Heart right ventricle (tissue), 16 donors: ENCODE measurements around the gene ADAM12. TPM values are rescaled to one million over a fixed set of nuclear protein-coding genes. Genes with fewer than 3 reads are reported as not detected.

ENCODE experiments used
- ATAC-seq, 8 donors: fragments of 200-7000 bp; cut with Tn5 transposase; one replicate each; pipeline ENCODE4 v1.9.1; 2020; ENCODE audit warnings: mild to moderate bottlenecking in 8 of 8, moderate library complexity in 8 of 8, moderate number of reproducible peaks in 1 of 8
- DNase-seq, 2 donors: peaks; one replicate each; pipeline ENCODE4 v3.0.0-alpha.2; 2020
- H3K27ac ChIP-seq, 10 donors: fragments of 200-600 bp; sonication (generic) in 2 of 10; one replicate each; pipeline versions ENCODE4 v1.5.0 to v1.8.0; 2020 to 2022; ENCODE audit warnings: mild to moderate bottlenecking in 3 of 10
- H3K27me3 ChIP-seq, 7 donors: fragments of 200-600 bp; one replicate each; pipeline ENCODE4 v1.8.0; 2021 to 2022; ENCODE audit warnings: mild to moderate bottlenecking in 2 of 7
- H3K36me3 ChIP-seq, 9 donors: fragments of 200-600 bp; sonication (generic) in 1 of 9; one replicate each; pipeline versions ENCODE4 v1.5.0 to v1.8.0; 2020 to 2022; ENCODE audit warnings: mild to moderate bottlenecking in 2 of 9
- H3K4me1 ChIP-seq, 9 donors: fragments of 200-600 bp; sonication (generic) in 1 of 9; one replicate each; pipeline versions ENCODE4 v1.5.0 to v1.8.0; 2020 to 2022; ENCODE audit warnings: mild to moderate bottlenecking in 4 of 9
- H3K4me3 ChIP-seq, 10 donors: fragments of 200-600 bp; sonication (generic) in 2 of 10; one replicate each; pipeline versions ENCODE4 v1.5.0 to v1.8.0; 2020 to 2022; ENCODE audit warnings: mild to moderate bottlenecking in 7 of 10, moderate library complexity in 2 of 10
- H3K9me3 ChIP-seq, 11 donors: fragments of 200-600 bp in 10 of 11; sonication (generic) in 2 of 11; one replicate each; pipeline versions ENCODE4 v1.5.0 to v1.8.0; 2013 to 2022; ENCODE audit warnings: mild to moderate bottlenecking in 2 of 11, control low read depth in 1 of 11, moderate library complexity in 1 of 11
- WGBS, 2 donors: extraction: QIAGEN DNeasy Blood & Tissue Kit; methylation state at CpG; one replicate each; pipeline ENCODE4 v1.1.7; 2013; ENCODE audit warnings: inconsistent platforms in 1 of 2; 5-methylcytosine and 5-hydroxymethylcytosine counted together
- intact Hi-C, 10 donors: fragments of 100-400 bp; cut with DNase I; formaldehyde crosslinking; loops; one replicate each; pipeline versions ENCODE4 v1.11.1 to v1.14.2; 2022
- polyA plus RNA-seq, 2 donors: library from polyadenylated mRNA; stranded (reverse); fragments of 200-250 nt; gene quantifications; one replicate each; pipeline ENCODE4 v1.2.3, GENCODE V29; 2013
- total RNA-seq, 10 donors: library from RNA; stranded (reverse); fragmentation: NEBNext Ultra II Directional in 3 of 10; extraction: Animal tissue kit (Norgen Biotek cat#: 25700) in 3 of 10; gene quantifications; one replicate each; pipeline versions ENCODE4 v1.2.1 to v1.2.4, GENCODE V29; 2021 to 2023
- TF ChIP-seq, protein P1 (sequence below), 9 donors: fragments of 200-600 bp; sonication (generic) in 2 of 9; IDR thresholded peaks; one replicate each; pipeline versions ENCODE4 v1.5.0 to v1.8.0; 2021 to 2022; ENCODE audit warnings: antibody characterized with exemption in 9 of 9, mild to moderate bottlenecking in 5 of 9, moderate library complexity in 1 of 9
- donor health status: Arrhythmogenic right ventricular cardiomyopathy.
- donor health status: ischemic (EF 13 %, LVEDD 7.1; RV severe dilation, severe dysfunction).
- donor health status: healthy with polysubstance abuse.
- donor health status: DM: no; HTN: yes; CAD: no.
- donor health status: DM: no; HTN: no; CAD: no.
- donor health status: ischemic (EF 25% LVEDD 6.9; RV normal size, moderate dysfunction).
- donor health status: ischemic (EF 25% LVEDD 5.7; RV mildly dilated, moderate dysfunction).
- donor health status: healthy.
- donor health status: DM: yes; HTN: yes; CAD: no.
- donor health status: Ischemic cardiomyopathy.
- donor health status: ischemic (EF 35%, LVEDD 5.7; RV mildly dilated, moderate dysfunction).
- donor health status: nonischemic (EF 11% LVEDD 7.7; RV severe dilation, severe dysfunction).
- donor health status: DM: yes; HTN: yes; CAD: no.
- donor health status: PGD.
- donor health status: ischemic (EF 29% LVEDD 5.4; RV normal size, mild dysfunction).
- donor health status: nonischemic (EF 23%, LVEDD 6.1; RV moderate dilation, normal function).

The ADAM12 gene
- total and polyA plus RNA-seq, 12 donors, result 0.07 to 6.9 (median 0.47) TPM

DNA sequence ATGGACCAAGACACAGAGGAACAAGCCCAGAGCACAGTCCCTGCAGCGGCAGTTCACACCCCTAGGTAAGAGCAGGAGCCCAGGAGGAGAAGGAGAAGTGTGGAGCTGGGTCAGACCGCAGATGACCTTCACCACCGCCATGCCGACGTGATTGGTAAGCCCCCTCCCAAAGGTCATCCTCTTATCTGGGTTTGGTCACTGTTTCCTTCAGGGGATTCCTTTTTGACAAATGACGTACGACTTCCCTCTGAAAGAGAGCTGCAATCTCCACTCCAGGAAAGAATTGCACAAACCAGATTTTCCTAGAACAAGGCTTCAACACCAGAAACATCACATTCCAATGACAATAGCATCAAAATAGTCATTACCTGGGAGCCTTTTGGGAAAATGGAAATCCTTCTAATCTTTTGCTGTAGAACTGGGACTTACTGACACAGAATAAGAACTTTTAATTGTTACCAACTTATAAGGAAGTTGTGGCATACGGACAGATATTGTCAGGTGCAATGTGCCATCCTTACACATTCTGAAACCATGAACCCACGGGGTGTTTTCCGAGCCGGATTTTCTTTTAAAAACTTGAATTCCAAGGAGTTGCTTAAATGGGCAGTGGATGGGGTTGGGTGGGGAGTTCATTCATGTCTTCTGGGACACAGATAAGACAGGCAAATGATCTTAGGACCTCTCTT, 20.8 kb upstream of the ADAM12 start:
- intact Hi-C loops, result no loop called here
- ATAC-seq, result no peak
- TF ChIP-seq, protein P1, sequence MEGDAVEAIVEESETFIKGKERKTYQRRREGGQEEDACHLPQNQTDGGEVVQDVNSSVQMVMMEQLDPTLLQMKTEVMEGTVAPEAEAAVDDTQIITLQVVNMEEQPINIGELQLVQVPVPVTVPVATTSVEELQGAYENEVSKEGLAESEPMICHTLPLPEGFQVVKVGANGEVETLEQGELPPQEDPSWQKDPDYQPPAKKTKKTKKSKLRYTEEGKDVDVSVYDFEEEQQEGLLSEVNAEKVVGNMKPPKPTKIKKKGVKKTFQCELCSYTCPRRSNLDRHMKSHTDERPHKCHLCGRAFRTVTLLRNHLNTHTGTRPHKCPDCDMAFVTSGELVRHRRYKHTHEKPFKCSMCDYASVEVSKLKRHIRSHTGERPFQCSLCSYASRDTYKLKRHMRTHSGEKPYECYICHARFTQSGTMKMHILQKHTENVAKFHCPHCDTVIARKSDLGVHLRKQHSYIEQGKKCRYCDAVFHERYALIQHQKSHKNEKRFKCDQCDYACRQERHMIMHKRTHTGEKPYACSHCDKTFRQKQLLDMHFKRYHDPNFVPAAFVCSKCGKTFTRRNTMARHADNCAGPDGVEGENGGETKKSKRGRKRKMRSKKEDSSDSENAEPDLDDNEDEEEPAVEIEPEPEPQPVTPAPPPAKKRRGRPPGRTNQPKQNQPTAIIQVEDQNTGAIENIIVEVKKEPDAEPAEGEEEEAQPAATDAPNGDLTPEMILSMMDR (IDR thresholded peaks at IDR 0.05), result no peak
- Histone ChIP-seq H3K27ac (no peak overlapping the region), H3K27me3 (peaks cover 0 to 36% (median 11%) of the 10 kb centered on the region in 7 donors), H3K4me1 (no peaks in the 10 kb centered on the region), H3K9me3 (peaks cover 0 to 2% (median 0%) of the 10 kb centered on the region in 11 donors), H3K36me3 (no peaks in the 10 kb centered on the region), H3K4me3 (no peak overlapping the region)
- WGBS, 2 donors, result 43 to 47% methylated on average over 11 of the region's 11 CpGs
- no peak for DNase-seq

DNA sequence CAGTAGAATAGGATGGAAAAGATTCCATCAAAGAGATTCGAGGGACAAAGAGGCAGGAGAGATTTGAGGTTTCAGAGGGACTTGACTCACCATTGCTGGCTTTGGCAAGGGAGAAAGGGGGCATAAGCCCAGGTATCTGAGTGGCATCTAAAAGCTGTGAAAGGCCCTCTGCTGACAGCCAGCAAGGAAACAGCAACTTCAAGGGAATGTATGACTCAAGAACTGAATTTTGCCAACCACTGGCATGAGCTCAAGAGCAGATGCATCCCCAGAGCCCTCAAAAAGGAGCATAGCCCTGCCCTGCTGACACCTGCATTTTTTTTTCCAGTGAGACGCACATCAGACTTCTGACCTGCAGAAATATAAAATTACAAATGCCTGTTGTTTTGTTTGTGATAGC, 19.6 kb upstream of the ADAM12 start:
- Histone ChIP-seq H3K4me1 (no peaks in the 10 kb centered on the region), H3K36me3 (no peaks in the 10 kb centered on the region), H3K27ac (no peak overlapping the region), H3K9me3 (peaks cover 0 to 2% (median 0%) of the 10 kb centered on the region in 11 donors), H3K27me3 (peaks cover 0 to 37% (median 11%) of the 10 kb centered on the region in 7 donors), H3K4me3 (no peak overlapping the region)
- DNase-seq (no peak), ATAC-seq (no peak)
- TF ChIP-seq, protein P1 (IDR thresholded peaks at IDR 0.05), result no peak
- 79 to 86% methylated on average over 2 of the region's 2 CpGs for WGBS, 2 donors
- intact Hi-C loops, result no loop called here

DNA sequence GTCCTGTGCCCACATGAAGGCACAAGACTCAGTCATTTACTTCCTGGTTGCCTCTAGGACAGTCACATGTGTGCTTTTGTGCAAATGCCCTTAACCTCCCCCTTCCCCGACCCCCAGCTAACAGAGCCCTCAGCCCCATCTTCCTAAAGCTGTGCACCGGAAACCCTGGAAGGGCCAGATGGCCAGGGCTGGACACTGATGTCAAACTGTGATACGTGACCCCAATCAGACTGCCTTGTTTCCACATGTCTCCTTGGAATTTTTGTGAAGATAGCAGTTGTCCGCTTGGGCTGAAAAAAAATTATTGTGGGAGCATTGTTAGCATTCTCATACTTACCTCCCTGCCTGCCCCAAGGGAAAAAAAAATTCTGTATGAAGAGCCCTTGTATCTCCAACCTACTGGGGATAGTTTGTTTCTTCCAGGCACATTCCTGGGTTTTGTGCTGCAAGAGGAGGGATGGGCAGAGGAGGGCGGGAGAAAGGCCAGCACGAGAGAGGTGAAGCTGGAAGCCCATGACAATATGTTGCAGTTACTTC, 17.0 kb upstream of the ADAM12 start:
- TF ChIP-seq, protein P1 (IDR thresholded peaks at IDR 0.05), result no peak
- Histone ChIP-seq H3K9me3 (peaks cover 0 to 2% (median 0%) of the 10 kb centered on the region in 11 donors), H3K27ac (no peak overlapping the region), H3K27me3 (peaks cover 0 to 23% (median 7%) of the 10 kb centered on the region in 7 donors), H3K4me3 (no peak overlapping the region), H3K4me1 (no peaks in the 10 kb centered on the region), H3K36me3 (no peaks in the 10 kb centered on the region)
- WGBS, 2 donors, result 62 to 73% methylated on average over 6 of the region's 6 CpGs
- intact Hi-C loops, result no loop called here
- ATAC-seq (no peak), DNase-seq (no peak)

DNA sequence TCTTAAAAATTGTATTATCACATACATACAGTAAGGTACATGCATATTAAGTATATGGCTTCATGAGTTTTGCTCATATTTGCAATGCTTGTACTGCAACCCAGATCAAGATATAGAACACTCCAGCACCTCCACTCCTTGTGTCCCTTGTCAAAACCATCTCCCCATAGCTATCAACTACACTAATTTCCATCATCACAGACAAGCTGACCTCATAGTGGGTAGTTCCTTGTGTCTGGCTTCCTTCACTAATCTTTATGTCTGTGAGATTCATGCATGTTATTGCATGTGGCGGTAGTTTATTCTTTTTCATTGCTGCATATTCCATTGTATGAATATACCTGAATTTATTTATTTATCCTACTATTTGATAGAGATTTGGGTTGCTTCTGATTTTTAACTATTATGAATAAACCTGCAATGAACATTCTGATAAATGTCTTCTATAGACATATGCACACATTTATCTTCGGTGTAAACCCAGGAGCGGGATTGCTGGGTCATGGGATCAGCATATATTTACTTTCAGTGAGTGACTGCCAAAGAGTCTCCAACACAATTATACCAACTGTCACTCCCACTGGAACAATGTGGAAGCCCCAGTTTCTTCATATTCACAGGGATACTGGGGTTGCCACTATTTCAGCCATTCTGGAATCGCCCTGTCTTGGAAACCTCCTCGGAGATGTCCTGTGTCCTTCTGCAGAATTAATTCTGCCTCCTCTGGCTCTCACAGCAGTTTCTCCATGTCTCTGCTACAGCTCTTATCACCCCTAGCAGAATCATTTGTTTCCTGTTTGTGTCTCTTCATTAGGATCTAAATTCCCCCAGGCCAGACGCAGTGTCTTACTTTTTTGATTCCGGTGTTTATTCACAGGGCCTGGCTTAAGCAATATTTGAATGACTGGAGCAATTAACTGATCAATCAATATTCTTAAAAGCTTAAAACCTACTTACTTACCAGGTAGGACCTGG, 14.7 kb upstream of the ADAM12 start:
- H3K36me3 ChIP-seq, result no peaks in the 10 kb centered on the region
- no peaks in the 10 kb centered on the region for H3K4me1 ChIP-seq
- no peak overlapping the region for H3K27ac ChIP-seq
- intact Hi-C loops, result no loop called here
- WGBS, 2 donors, result 54 to 55% methylated on average over 7 of the region's 7 CpGs
- peaks cover 0 to 2% (median 0%) of the 10 kb centered on the region in 11 donors for H3K9me3 ChIP-seq
- ATAC-seq (no peak), DNase-seq (no peak)
- TF ChIP-seq, protein P1 (IDR thresholded peaks at IDR 0.05), result no peak
- H3K27me3 ChIP-seq, result peaks cover 0 to 22% (median 8%) of the 10 kb centered on the region in 7 donors
- H3K4me3 ChIP-seq, result no peak overlapping the region
